HK-2 (cell line): ENCODE results near the gene CHTF8.
A peak's percentile ranks its signal among the peaks of the same experiment; 100 is the strongest.

ENCODE experiments used
- DNase-seq: peaks from one replicate; pipeline ENCODE4 v3.0.0-alpha.2; 2018; ENCODE audit not compliant: unreplicated experiment

The CHTF8 gene

GRCh38 chr16:69085032-69085695 is 47.2 kb downstream of the CHTF8 start:
- no peak for DNase-seq

- DNase-seq: no peak
Measured at GRCh38 chr16:69084289-69084688, 48.1 kb downstream of the CHTF8 start.

GRCh38 chr16:69083306-69083941 is 49.0 kb downstream of the CHTF8 start:
- no peak for DNase-seq

- no peak for DNase-seq
Measured at GRCh38 chr16:69079697-69080096, 52.7 kb downstream of the CHTF8 start.

- no peak for DNase-seq
Measured at GRCh38 chr16:69078073-69078472, 54.3 kb downstream of the CHTF8 start.

GRCh38 chr16:69077251-69077650 is 55.1 kb downstream of the CHTF8 start:
- peak; percentile 63 for DNase-seq

- peak; percentile 89 for DNase-seq
Measured at GRCh38 chr16:69073181-69073702, 59.1 kb downstream of the CHTF8 start.

GRCh38 chr16:69072640-69072974 is 59.8 kb downstream of the CHTF8 start:
- no peak for DNase-seq

GRCh38 chr16:69071036-69071435 is 61.4 kb downstream of the CHTF8 start:
- DNase-seq: no peak

GRCh38 chr16:69069504-69069903 is 62.9 kb downstream of the CHTF8 start:
- no peak for DNase-seq
